Activated CD4-positive, alpha-beta memory T cell treated with anti-CD3 and anti-CD28 coated beads, Interleukin-2, amount 10 ng/mL, durations not matched to agents 7 days and 5 days (primary cell): ENCODE data around the gene CFAP44. TPM values are rescaled to one million over a fixed set of nuclear protein-coding genes. Genes with fewer than 3 reads are reported as not detected.
A peak's percentile ranks its signal among the peaks of the same experiment; 100 is the strongest.
"Not testable (repeated sequence)": the region's sequence is repeated elsewhere in the genome, so short reads cannot be mapped to it uniquely, and the experiment has no call there.

ENCODE experiments used
- CTCF ChIA-PET: fragments of 350-600 bp; sonication (Branson Sonifier 250); formaldehyde crosslinking; loops from one replicate; lab custom pipeline; 2021; ENCODE audit warnings: antibody characterized with exemption, inconsistent platforms; lab: Charles Lee
- POLR2A ChIA-PET: fragments of 350-600 bp; sonication (Branson Sonifier 250); formaldehyde crosslinking; loops from one replicate; lab custom pipeline; 2021; ENCODE audit warnings: antibody characterized with exemption; lab: Charles Lee
- DNase-seq: peaks from one replicate; pipeline ENCODE4 v3.0.0-alpha.2; 2020
- H3K27ac Mint-ChIP-seq: one replicate; pipeline ENCODE4 v1.8.0; 2021; ENCODE audit warnings: mild to moderate bottlenecking, mixed read lengths
- H3K27me3 Mint-ChIP-seq: one replicate; pipeline ENCODE4 v1.8.0; 2021; ENCODE audit warnings: mixed read lengths
- H3K36me3 Mint-ChIP-seq: one replicate; pipeline ENCODE4 v1.8.0; 2021; ENCODE audit warnings: low read depth, mixed read lengths
- H3K4me1 Mint-ChIP-seq: one replicate; pipeline ENCODE4 v1.8.0; 2021; ENCODE audit warnings: mixed read lengths
- H3K4me3 Mint-ChIP-seq: one replicate; pipeline ENCODE4 v1.8.0; 2021; ENCODE audit warnings: mild to moderate bottlenecking, mixed read lengths
- H3K9me3 Mint-ChIP-seq: one replicate; pipeline ENCODE4 v1.8.0; 2021; ENCODE audit warnings: mixed read lengths
- total RNA-seq, 2 experiments: library from RNA; stranded (reverse); gene quantifications; one replicate each; pipeline ENCODE4 v1.2.3, GENCODE V29; 2021

Gene CFAP44, protein sequence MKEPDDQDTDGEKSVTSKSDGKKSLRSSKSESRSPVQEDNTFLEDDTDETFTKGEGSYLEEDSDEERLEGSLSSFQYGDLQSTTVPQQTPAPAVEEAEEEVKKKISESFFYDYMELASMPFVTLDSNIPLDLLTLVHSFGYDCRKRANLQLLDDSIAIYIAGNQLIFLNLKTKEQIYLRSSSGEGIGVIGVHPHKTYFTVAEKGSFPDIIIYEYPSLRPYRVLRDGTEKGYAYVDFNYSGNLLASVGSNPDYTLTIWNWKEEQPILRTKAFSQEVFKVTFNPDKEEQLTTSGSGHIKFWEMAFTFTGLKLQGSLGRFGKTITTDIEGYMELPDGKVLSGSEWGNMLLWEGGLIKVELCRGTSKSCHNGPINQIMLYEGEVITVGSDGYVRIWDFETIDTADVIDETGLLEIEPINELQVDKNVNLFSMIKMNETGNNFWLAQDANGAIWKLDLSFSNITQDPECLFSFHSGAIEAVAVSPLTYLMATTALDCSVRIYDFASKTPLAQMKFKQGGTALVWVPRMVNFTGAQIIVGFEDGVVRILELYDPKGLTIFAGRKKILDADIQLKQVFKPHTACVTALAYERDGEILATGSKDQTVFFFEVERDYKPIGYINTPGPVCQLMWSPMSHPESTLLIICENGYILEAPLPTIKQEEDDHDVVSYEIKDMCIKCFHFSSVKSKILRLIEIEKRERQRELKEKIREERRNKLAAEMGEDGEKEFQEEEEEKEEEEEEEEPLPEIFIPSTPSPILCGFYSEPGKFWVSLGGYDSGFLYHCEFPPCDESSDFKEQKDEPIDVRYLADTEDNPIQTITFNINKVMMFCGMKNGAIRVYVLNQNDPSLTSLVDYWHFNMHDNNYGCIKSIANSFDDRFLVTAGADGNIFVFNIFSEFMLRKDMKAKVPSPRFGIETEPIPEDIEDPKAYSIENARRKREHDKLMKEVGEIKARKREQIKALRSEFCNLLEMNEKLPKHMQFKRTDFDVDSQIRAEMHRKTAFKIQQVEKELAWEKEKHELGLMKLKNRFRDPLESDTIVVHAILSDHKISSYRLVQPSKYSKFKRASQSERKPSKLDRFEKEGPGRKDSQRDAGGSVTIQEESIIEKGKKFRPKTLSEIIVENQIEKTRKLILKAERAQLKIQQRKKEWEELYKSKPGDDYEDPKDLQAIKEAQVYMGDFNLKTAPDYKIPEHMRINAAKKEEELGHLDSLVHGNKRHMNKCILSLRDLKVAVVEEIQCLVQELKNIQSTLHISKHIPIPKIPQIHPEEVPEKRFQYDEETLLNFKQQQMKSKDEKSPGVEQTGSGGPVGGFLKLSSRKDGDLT (N-terminal part only)
- total RNA-seq = 1 to 10 TPM; 3.3 to 5.1 TPM

DNA sequence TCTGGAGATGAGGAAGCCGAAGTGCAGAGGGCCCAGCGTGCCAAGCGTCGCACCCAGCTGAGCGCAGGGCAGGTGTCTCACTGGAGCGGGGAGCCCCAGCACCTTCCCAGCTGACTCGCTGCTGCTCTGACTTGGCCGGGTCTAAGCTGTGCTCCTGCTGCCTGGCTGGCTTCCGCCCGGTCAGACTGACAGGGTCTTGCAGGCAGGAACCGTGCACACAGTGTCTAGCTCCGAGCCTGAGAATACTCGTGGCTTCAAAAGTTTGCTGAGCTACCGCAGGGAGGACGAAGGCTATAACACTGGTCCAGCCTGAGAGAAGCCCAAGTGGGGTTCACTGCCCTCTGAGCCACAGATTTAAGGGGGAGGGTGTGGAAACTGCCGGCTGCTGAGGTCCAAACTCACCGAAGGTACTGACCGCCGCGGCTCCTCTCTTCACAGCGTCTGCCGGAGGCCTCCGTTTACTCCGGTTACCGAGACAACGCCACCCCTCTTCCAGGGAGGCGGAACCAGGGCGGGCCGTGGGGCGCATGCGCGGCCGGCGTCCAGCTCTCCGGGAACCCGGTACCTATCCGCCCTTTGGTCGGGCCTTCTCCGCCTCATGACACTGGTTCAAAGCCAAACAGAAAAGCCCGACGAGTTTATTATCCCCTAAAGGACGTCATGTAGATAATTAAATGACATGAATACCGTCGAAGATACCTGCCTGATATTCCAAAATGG lies at the start of gene CFAP44:
CFAP44 (minus strand) TSS at position 443 of the 720 bp plus-strand sequence. CDS start 7,829 bp downstream, outside the sequence.
- POLR2A ChIA-PET = no interaction called here
- no peak within 1 kb of the TSS for H3K27ac Mint-ChIP-seq
- peaks cover 1% of the 10 kb centered on the region for H3K4me1 Mint-ChIP-seq
- peaks cover 4% of the 10 kb centered on the region for H3K36me3 Mint-ChIP-seq
- peak within 1 kb of the TSS; percentile 26 for H3K4me3 Mint-ChIP-seq
- DNase-seq = peak; percentile 38
- CTCF ChIA-PET = no interaction called here
- H3K27me3 Mint-ChIP-seq = no peaks in the 10 kb centered on the region
- H3K9me3 Mint-ChIP-seq = no peaks in the 10 kb centered on the region

DNA sequence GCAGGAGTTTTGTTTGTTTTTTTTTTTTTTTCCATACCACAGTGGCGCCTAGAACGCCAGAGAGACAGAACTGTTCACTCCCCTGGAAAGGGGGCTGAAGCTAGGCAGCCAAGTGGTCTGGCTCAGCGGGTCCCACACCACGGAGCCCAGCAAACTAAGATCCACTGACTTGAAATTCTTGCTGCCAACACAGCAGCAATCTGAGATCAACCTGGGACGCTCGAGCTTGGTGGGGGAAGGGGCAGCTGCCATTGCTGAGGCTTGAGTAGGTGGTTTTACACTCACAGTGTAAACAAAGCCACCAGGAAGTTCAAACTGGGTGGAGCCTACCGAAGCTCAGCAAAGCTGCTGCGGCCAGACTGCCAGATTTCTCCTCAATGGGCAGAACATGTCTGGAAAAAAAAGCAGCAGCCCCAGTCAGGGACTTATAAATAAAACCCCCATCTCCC lies 43.9 kb upstream of the CFAP44 start:
- DNase-seq = peak; percentile 26
- peaks cover 16% of the 10 kb centered on the region for H3K36me3 Mint-ChIP-seq
- H3K4me3 Mint-ChIP-seq = no peak overlapping the region
- H3K9me3 Mint-ChIP-seq = peaks cover 3% of the 10 kb centered on the region
- ChIA-PET POLR2A (no interaction called here), CTCF (interaction anchor here (1.0 to 3.8 kb wide), 3 partner anchors 9 to 92 kb away, joined by 3 to 24 read pairs (median 20); no protein-coding TSS in a partner anchor)
- H3K4me1 Mint-ChIP-seq = peaks cover 5% of the 10 kb centered on the region
- peak overlapping the region; percentile 17 for H3K27ac Mint-ChIP-seq
- H3K27me3 Mint-ChIP-seq = no peaks in the 10 kb centered on the region

DNA sequence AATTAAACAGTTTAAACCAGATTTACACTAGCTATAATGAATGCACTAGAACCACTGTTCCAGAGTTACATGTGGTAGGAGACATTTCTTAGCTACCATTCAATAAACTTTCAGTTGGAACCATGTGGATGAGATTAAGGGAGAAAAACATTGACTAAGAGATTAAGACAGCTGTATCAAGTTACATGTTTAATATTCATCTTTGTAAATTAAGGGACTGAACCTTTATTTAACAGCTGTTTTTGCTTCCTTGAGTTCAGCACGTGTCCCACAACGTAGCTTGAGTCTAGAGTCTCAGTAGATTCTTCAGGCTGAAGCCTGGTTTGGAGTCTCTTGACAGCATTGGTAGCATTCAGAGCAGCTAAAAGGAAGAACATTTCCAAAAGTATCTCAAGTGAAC lies 27.2 kb upstream of the CFAP44 start:
- DNase-seq = no peak
- POLR2A ChIA-PET = no interaction called here
- H3K27ac Mint-ChIP-seq = no peak overlapping the region
- CTCF ChIA-PET = interaction anchor here (1.0 kb wide), 1 partner anchor 109 kb away, joined by 4 read pairs; no protein-coding TSS in a partner anchor
- no peaks in the 10 kb centered on the region for H3K4me1 Mint-ChIP-seq
- no peak overlapping the region for H3K4me3 Mint-ChIP-seq
- no peaks in the 10 kb centered on the region for H3K9me3 Mint-ChIP-seq
- H3K36me3 Mint-ChIP-seq = peaks cover 40% of the 10 kb centered on the region
- no peaks in the 10 kb centered on the region for H3K27me3 Mint-ChIP-seq

DNA sequence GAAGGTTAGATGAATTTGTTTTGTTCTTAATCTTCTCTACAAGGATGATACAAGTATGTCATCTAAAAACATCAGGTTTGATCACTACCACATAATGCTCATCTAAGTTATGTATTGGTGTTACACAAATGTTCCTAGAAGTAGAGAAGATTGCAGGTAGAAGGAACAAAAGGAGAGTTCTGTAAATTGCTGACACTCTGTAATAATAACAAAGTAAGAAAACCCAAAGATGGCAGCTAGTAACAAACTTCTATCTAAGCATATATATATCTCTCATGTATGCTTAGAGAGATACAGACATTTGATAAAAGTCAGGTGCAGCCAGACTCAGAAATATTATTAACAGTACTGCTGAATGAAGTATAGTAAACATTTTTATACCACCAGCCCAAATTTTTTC lies 20.2 kb upstream of the CFAP44 start:
- peaks cover 5% of the 10 kb centered on the region for H3K9me3 Mint-ChIP-seq
- H3K4me1 Mint-ChIP-seq = no peaks in the 10 kb centered on the region
- no peak overlapping the region for H3K27ac Mint-ChIP-seq
- ChIA-PET POLR2A (no interaction called here), CTCF (no interaction called here)
- DNase-seq = no peak
- peaks cover 53% of the 10 kb centered on the region for H3K36me3 Mint-ChIP-seq
- H3K4me3 Mint-ChIP-seq = no peak overlapping the region
- H3K27me3 Mint-ChIP-seq = no peaks in the 10 kb centered on the region

DNA sequence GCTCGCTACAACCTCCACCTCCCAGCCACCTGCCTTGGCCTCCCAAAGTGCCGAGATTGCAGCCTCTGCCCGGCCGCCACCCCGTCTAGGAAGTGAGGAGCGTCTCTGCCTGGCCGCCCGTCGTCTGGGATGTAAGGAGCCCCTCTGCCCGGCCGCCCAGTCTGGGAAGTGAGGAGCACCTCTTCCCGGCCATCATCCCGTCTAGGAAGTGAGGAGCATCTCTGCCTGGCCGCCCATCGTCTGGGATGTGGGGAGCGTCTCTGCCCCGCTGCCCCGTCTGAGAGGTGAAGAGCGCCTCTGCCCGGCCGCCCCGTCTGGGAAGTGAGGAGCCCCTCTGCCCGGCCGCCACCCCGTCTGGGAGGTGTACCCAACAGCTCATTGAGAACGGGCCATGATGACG lies 17.3 kb upstream of the CFAP44 start:
- H3K27me3 Mint-ChIP-seq, DNase-seq, H3K27ac Mint-ChIP-seq, H3K9me3 Mint-ChIP-seq, H3K4me3 Mint-ChIP-seq, POLR2A ChIA-PET, CTCF ChIA-PET, H3K4me1 Mint-ChIP-seq: not testable (repeated sequence)
- peaks cover 50% of the 10 kb centered on the region for H3K36me3 Mint-ChIP-seq

DNA sequence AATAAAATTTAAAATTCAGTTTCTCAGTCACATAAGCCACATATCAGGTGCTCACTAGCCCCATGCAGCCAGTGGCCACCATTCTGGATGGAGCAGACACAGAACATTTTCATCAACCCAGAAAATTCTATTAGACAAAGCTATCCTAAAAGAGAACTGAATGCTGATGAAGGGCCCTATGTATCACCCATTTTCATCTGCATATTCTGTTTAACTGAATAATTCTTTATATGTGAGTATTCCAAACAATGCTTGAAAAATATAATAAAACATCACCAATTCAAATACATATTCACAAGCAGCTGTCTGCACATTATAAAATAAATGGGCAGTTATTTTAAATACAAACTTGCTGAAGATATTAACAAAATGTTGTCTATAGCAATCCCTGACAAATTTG lies 14.2 kb upstream of the CFAP44 start:
- DNase-seq = no peak
- Mint-ChIP-seq H3K4me3 (no peak overlapping the region), H3K9me3 (no peaks in the 10 kb centered on the region), H3K27me3 (no peaks in the 10 kb centered on the region), H3K4me1 (peaks cover 7% of the 10 kb centered on the region), H3K27ac (no peak overlapping the region), H3K36me3 (peaks cover 36% of the 10 kb centered on the region)
- CTCF ChIA-PET = no interaction called here
- POLR2A ChIA-PET = no interaction called here

DNA sequence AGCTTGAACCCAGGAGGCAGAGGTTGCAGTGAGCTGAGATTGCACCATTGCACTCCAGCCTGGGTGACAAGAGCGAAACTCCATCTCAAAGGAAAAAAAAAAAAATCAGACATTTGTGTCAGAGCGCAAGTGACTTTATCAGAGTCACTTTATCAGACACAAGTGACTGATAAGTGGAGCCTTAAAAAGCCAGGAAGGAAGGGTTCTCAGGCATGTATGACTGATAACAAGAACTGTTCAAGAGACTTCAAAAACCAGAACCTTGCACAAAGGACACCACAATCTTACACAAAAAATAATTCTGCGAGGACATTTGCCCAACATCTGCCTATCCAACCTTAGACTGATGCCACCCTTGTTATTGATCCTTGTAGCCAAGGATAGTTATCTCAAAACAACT lies 13.3 kb upstream of the CFAP44 start:
- POLR2A ChIA-PET = no interaction called here
- H3K27me3 Mint-ChIP-seq = no peaks in the 10 kb centered on the region
- no peak for DNase-seq
- CTCF ChIA-PET = no interaction called here
- H3K27ac Mint-ChIP-seq = no peak overlapping the region
- H3K4me3 Mint-ChIP-seq = no peak overlapping the region
- peaks cover 7% of the 10 kb centered on the region for H3K4me1 Mint-ChIP-seq
- no peaks in the 10 kb centered on the region for H3K9me3 Mint-ChIP-seq
- H3K36me3 Mint-ChIP-seq = peaks cover 29% of the 10 kb centered on the region

DNA sequence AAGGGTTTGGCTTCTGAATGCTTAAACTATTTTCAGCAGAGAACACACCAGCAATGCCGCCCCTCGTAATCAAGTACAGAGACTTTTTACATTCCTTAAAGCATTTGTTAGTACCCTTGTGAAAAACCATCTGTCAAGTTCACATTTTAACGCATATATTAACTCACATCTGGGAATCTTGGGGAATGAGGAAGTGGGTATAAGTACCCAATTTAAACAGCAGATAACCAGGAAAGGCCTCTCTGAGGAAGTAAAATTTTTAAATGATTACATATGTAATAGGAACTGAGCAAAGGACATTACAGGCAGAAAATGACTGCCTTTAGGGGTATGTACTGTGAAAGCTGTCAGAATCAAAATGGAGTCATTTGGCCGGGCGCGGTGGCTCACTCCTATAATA lies 12.8 kb upstream of the CFAP44 start:
- Mint-ChIP-seq H3K4me3 (no peak overlapping the region), H3K4me1 (peaks cover 7% of the 10 kb centered on the region), H3K36me3 (peaks cover 27% of the 10 kb centered on the region), H3K27me3 (no peaks in the 10 kb centered on the region), H3K9me3 (no peaks in the 10 kb centered on the region), H3K27ac (no peak overlapping the region)
- CTCF ChIA-PET = no interaction called here
- no peak for DNase-seq
- POLR2A ChIA-PET = no interaction called here

DNA sequence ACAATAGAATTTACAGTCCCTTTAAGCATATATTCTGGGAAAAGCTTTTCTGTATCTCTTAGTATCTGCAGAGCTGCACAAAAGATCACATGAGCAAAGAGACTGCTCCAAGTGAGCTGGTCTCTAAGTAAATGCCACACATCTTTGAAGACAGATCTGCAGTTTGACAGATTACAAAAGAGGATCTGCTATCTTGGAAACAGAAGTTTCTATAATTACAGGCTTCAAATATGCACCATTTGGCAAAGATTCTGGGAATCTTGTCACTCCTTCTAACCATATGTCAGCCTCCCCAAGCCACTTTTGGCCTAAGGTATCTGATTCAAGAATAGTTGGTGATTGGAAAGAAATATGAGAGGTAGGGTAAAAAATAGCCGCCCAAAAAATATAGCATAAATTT lies 9.6 kb upstream of the CFAP44 start:
- H3K9me3 Mint-ChIP-seq = no peaks in the 10 kb centered on the region
- no peak for DNase-seq
- no peak overlapping the region for H3K27ac Mint-ChIP-seq
- CTCF ChIA-PET = no interaction called here
- peaks cover 21% of the 10 kb centered on the region for H3K36me3 Mint-ChIP-seq
- H3K4me3 Mint-ChIP-seq = no peak overlapping the region
- no peaks in the 10 kb centered on the region for H3K27me3 Mint-ChIP-seq
- H3K4me1 Mint-ChIP-seq = peaks cover 7% of the 10 kb centered on the region
- POLR2A ChIA-PET = no interaction called here

DNA sequence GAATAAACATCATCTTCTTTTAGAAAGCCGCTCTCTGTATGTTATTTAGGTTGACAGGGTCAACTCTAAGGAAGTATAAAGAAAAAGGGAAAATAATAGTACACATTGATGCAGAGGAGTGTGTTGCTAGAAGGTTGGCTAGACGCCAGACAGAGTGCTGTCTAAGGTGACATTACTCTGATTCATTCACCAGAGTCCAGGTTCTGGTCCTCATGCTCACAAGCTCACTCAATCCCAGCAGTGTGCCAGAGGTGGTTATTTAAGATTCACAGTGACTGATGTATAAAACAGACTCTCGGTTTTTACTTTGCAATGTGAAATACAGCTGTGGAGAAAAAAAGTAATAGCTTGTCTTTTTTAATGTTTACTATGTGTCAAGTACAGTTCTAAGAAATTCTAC lies 1.7 kb downstream of the CFAP44 start:
- Mint-ChIP-seq H3K9me3 (no peaks in the 10 kb centered on the region), H3K27ac (no peak overlapping the region), H3K27me3 (no peaks in the 10 kb centered on the region), H3K36me3 (no peaks in the 10 kb centered on the region), H3K4me3 (no peak overlapping the region), H3K4me1 (peaks cover 1% of the 10 kb centered on the region)
- no peak for DNase-seq
- CTCF ChIA-PET = no interaction called here
- POLR2A ChIA-PET = no interaction called here

DNA sequence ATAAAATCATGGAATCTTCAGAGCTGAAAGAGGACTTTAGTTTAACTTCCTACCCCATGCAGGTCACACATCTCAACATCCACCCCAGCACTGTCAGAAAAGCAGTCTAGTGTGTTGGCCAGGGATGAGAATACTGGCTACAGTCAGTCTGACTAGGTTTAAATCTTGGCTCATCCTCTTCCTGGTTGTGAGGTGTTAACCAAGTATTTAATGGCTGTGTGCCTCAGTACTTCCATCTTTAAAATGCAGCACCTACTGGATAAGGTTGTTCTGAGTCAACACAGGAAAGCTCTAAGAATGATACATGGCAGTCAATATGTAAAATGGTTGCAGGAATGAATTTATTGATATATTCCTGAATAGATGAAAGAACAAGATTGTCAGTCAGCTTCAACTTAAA lies 3.1 kb downstream of the CFAP44 start:
- DNase-seq = no peak
- no peaks in the 10 kb centered on the region for H3K9me3 Mint-ChIP-seq
- H3K27ac Mint-ChIP-seq = no peak overlapping the region
- ChIA-PET POLR2A (no interaction called here), CTCF (no interaction called here)
- peaks cover 1% of the 10 kb centered on the region for H3K4me1 Mint-ChIP-seq
- H3K27me3 Mint-ChIP-seq = no peaks in the 10 kb centered on the region
- peaks cover 4% of the 10 kb centered on the region for H3K36me3 Mint-ChIP-seq
- no peak overlapping the region for H3K4me3 Mint-ChIP-seq

DNA sequence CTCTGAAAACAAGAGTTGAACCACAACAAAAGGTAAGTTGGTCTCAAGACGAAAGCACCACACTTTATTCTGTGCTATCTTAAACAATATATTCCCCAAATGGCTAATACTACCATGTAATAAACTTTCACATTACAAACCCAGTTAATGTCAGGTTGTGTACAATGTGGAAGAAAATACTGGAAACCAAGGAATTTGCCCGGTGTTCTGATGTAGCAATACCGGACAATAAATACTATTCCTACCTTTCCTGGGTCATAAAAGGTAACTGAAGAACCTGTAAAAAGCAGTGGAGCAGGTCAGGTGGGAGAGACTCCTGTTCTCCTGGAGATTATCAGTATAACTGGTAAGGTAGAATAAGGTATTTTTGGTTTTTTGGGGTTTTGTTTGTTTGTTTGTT lies 3.9 kb downstream of the CFAP44 start:
- Mint-ChIP-seq H3K9me3 (no peaks in the 10 kb centered on the region), H3K27me3 (no peaks in the 10 kb centered on the region), H3K36me3 (peaks cover 6% of the 10 kb centered on the region), H3K4me3 (no peak overlapping the region), H3K27ac (no peak overlapping the region), H3K4me1 (peaks cover 1% of the 10 kb centered on the region)
- CTCF ChIA-PET = no interaction called here
- POLR2A ChIA-PET = no interaction called here
- DNase-seq = no peak
